K562 (cell line): ENCODE data around the gene MS4A7. TPM values are rescaled to one million over a fixed set of nuclear protein-coding genes. Genes with fewer than 3 reads are reported as not detected.

Source experiments
- ATAC-seq: fragments of 200-7000 bp; cut with Tn5 transposase; 3 replicates; pipeline ENCODE4 v1.9.1; 2020; ENCODE audit warnings: moderate library complexity
- BruUV-seq: library from RNA; stranded (reverse); fragments of 400-500 nt; replicated peaks from 2 replicates; lab custom pipeline; 2021; lab: Mats Ljungman, UMichigan
- CTCF ChIA-PET: fragments of 300-600 bp; formaldehyde crosslinking; extraction: SDS; loops from one replicate; lab custom pipeline; 2021; ENCODE audit warnings: low intra/inter-chr PET ratio; lab: Yijun Ruan, JAX
- POLR2A ChIA-PET: fragments of 300-600, 350-650 bp; sonication (Branson Sonifier 250); formaldehyde crosslinking; extraction: SDS; loops from one replicate; lab custom pipeline; 2021; ENCODE audit warnings: antibody characterized with exemption, inconsistent platforms; lab: Yijun Ruan, JAX
- DNase-seq, 4 experiments: peaks; one replicate each; pipeline versions ENCODE4 v3.0.0 to v3.0.0-alpha.2; 2011 to 2018; ENCODE audit warnings: low spot score in 3 of 4, mixed read lengths in 3 of 4; ENCODE audit errors: extremely low read depth in 1 of 4
- FAIRE-seq: peaks from 2 replicates; lab custom pipeline; 2011; peaks lifted over from hg19 to GRCh38; lab: Jason Lieb, UNC
- H2AFZ ChIP-seq: 2 replicates; pipeline ENCODE4 v1.6.0; 2011; ENCODE audit warnings: low read depth, low read length, control low read depth, inconsistent platforms
- H3K27ac ChIP-seq: fragments of 200-600 bp; 3 replicates; pipeline ENCODE4 v1.8.0; 2011; ENCODE audit warnings: low read depth, mild to moderate bottlenecking, control low read depth, inconsistent platforms, low read length, moderate library complexity, mixed read lengths; ENCODE audit errors: extremely low read depth
- H3K27me3 ChIP-seq, 2 experiments: fragments of 300-600 bp in 1 of 2; 2 replicates in 1 of 2; 3 replicates in 1 of 2; pipeline versions ENCODE4 v1.6.0 to v1.8.0; 2011; ENCODE audit warnings: inconsistent platforms in 2 of 2, low read length in 2 of 2, mild to moderate bottlenecking in 1 of 2, mixed read lengths in 1 of 2, moderate library complexity in 1 of 2; ENCODE audit not compliant: control insufficient read depth in 2 of 2, insufficient read depth in 2 of 2
- H3K36me3 ChIP-seq: fragments of 300-600 bp; 3 replicates; pipeline ENCODE4 v1.8.0; 2011; ENCODE audit warnings: mild to moderate bottlenecking, low read length, inconsistent platforms; ENCODE audit not compliant: control insufficient read depth, insufficient read depth
- H3K4me1 ChIP-seq, 2 experiments: fragments of 200-600 bp in 1 of 2; replicated peaks in 1 of 2; 2 replicates in 1 of 2; 3 replicates in 1 of 2; pipeline versions ENCODE4 v1.5.1 to v1.8.0; 2011; ENCODE audit warnings: inconsistent platforms in 2 of 2, low read length in 2 of 2, mild to moderate bottlenecking in 1 of 2, mixed read lengths in 1 of 2, moderate library complexity in 1 of 2; ENCODE audit not compliant: control insufficient read depth in 2 of 2, insufficient read depth in 2 of 2
- H3K4me2 ChIP-seq: 2 replicates; pipeline ENCODE4 v1.6.1; 2011; ENCODE audit warnings: low read length, control low read depth, inconsistent platforms, mixed read lengths; ENCODE audit not compliant: insufficient read depth
- H3K4me3 ChIP-seq: fragments of 200-600 bp; sonication (generic), shearing (Covaris generic); 2 replicates; pipeline ENCODE4 v1.5.1; 2016; ENCODE audit warnings: control low read depth, inconsistent platforms
- H3K79me2 ChIP-seq: fragments of 200-600 bp; 3 replicates; pipeline ENCODE4 v1.8.0; 2011; ENCODE audit warnings: low read length, inconsistent platforms; ENCODE audit not compliant: control insufficient read depth, insufficient read depth
- H3K9ac ChIP-seq, 2 experiments: 2 replicates each; pipeline versions ENCODE4 v1.6.0 to v1.6.1; 2011; ENCODE audit warnings: low read depth in 2 of 2, low read length in 2 of 2, control low read depth in 1 of 2, inconsistent platforms in 1 of 2, mild to moderate bottlenecking in 1 of 2, mixed read lengths in 1 of 2; ENCODE audit not compliant: insufficient read depth in 1 of 2
- H3K9me1 ChIP-seq: one replicate; pipeline ENCODE4 v1.6.0; 2011; ENCODE audit warnings: inconsistent platforms, mild to moderate bottlenecking, low read length, moderate library complexity; ENCODE audit not compliant: control insufficient read depth, insufficient read depth
- H3K9me3 ChIP-seq: replicated peaks from 2 replicates; pipeline ENCODE4 v1.5.1; 2011; ENCODE audit warnings: low read depth, low read length, inconsistent platforms; ENCODE audit not compliant: control insufficient read depth, insufficient read depth
- H4K20me1 ChIP-seq: replicated peaks from 2 replicates; pipeline ENCODE4 v1.6.1; 2011; ENCODE audit warnings: low read length, inconsistent platforms, mixed read lengths; ENCODE audit not compliant: control insufficient read depth, insufficient read depth
- ARHGAP35 ChIP-seq: fragments of 450-650 bp; IDR thresholded peaks from 2 replicates; pipeline ENCODE4 v1.6.1; 2018; ENCODE audit not compliant: partially characterized antibody
- BCL6 ChIP-seq: fragments of 250-450 bp; sonication (Bioruptor Pico); IDR thresholded peaks from 2 replicates; pipeline ENCODE4 v1.4.0; 2020
- CBX8 ChIP-seq: fragments of 200-600 bp; sonication (generic); IDR thresholded peaks from 2 replicates; pipeline ENCODE4 v1.6.1; 2012; ENCODE audit warnings: borderline replicate concordance, mixed run types, low read depth, mild to moderate bottlenecking, moderate library complexity, mixed read lengths, low read length, control low read depth, inconsistent platforms; ENCODE audit not compliant: poor library complexity, severe bottlenecking; ENCODE audit errors: extremely low read depth
- FUS ChIP-seq: fragments of 200-400 bp; formaldehyde crosslinking; optimal IDR thresholded peaks from 2 replicates; pipeline ENCODE3; 2017; ENCODE audit warnings: low read depth, low read length
- HMGN3 ChIP-seq: IDR thresholded peaks from 2 replicates; pipeline ENCODE4 v1.6.1; 2011; ENCODE audit warnings: borderline replicate concordance, low read depth, mild to moderate bottlenecking, mixed read lengths, low read length; ENCODE audit not compliant: insufficient read length; ENCODE audit errors: extremely low read depth
- LARP7 ChIP-seq: fragments of 450-650 bp; IDR thresholded peaks from 2 replicates; pipeline ENCODE4 v1.6.1; 2016
- MCM5 ChIP-seq: fragments of 450-650 bp; IDR thresholded peaks from 2 replicates; pipeline ENCODE4 v1.6.1; 2016; ENCODE audit warnings: low read depth
- TBL1XR1 ChIP-seq, 2 experiments: IDR thresholded peaks; 2 replicates each; pipeline ENCODE4 v1.6.1; 2012; ENCODE audit warnings: improper control_type of control experiment in 2 of 2, low read length in 2 of 2, mild to moderate bottlenecking in 1 of 2
- ZNF444 ChIP-seq: fragments of 250-450 bp; sonication (Bioruptor Pico); IDR thresholded peaks from 2 replicates; pipeline ENCODE4 v1.4.0; 2020; ENCODE audit warnings: mild to moderate bottlenecking, moderate library complexity
- ZNF696 ChIP-seq: fragments of 250-450 bp; sonication (Bioruptor Pico); conservative IDR thresholded peaks from 2 replicates; pipeline ENCODE4 v1.4.0; 2020; ENCODE audit warnings: mild to moderate bottlenecking, moderate library complexity
- WGBS: fragments of 100-300 bp; shearing (Covaris generic); methylation state at CpG from one replicate; pipeline ENCODE4 v1.1.6; 2016; ENCODE audit warnings: low coverage, mixed read lengths; ENCODE audit not compliant: insufficient coverage; ENCODE audit errors: missing lambda C conversion rate; 5-methylcytosine and 5-hydroxymethylcytosine counted together
- in situ Hi-C: fragments of 300-500 bp; cut with MboI; formaldehyde crosslinking; loops from 4 replicates; pipeline ENCODE4 v1.15.0; 2018; ENCODE audit warnings: inconsistent platforms, mixed read lengths
- intact Hi-C: fragments of 100-400 bp; cut with micrococcal nuclease; formaldehyde crosslinking; loops from 2 replicates; pipeline ENCODE4 v1.14.2; 2022
- polyA plus RNA-seq, 8 experiments: library from polyadenylated mRNA; depleted of rRNA in 4 of 8; stranded (reverse) in 5 of 8; unstranded in 3 of 8; fragments of >200 nt; fragmentation: Nextera tagmentation in 2 of 8; fragmentation: Illumina TruSeq in 1 of 8; extraction: Ambion mirVana in 2 of 8; extraction: Trizol in 1 of 8; gene quantifications; 2 replicates each; pipeline versions ENCODE4 v1.2.1 to v1.2.3, GENCODE V29; 2011 to 2014; ENCODE audit warnings: inconsistent platforms in 1 of 8, missing spikeins in 1 of 8
- total RNA-seq, 7 experiments: library from RNA; depleted of rRNA in 6 of 7; stranded (reverse); fragments of >200 nt in 6 of 7; fragmentation: Illumina TruSeq in 2 of 7; extraction: Trizol in 2 of 7; gene quantifications; 2 replicates each; pipeline versions ENCODE4 v1.2.1 to v1.2.3, GENCODE V29; 2011 to 2021; ENCODE audit warnings: low replicate concordance in 1 of 7
- TF ChIP-seq, protein P1 (sequence below): fragments of 450-650 bp; IDR thresholded peaks from 2 replicates; pipeline ENCODE4 v1.6.1; 2018; ENCODE audit not compliant: partially characterized antibody

The MS4A7 gene
- total and polyA plus RNA-seq, 9 of the 15 experiments (the other 6 are each of a cell fraction or from before 2014, with no cell fraction given) = not detected

DNA sequence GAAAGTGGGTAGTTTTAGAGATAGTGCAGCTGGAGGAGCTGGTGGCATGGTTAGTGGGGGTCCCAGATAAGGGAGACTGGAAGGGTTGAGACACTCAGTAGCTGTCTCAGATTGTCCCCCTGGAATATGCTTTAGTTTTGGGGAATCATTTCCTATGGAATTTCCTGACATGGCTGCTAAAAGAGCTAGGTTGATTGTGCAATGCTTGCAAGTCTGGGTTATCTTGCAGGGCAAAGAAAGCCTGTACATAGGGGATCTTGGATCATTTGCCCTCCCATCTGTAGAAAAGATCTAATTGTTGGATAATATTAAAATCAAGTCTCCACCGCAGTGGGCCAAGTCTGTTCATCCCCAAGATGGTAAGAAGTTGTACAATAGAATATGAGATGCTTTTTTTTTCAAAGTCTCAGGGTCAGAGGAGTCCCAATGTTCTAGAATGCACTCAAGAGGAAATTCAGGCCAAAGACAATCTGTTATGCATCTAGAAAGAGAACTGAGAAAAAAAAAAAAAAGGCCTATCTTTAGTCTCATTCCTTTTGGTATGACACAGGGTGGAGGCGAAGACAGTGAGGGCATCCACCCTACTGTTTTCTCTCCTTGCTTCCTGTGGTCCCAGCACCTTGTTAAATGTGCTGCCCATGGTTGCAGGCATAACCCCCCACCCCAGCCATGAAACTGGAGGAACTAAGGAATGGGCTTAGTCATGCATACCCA, 31.1 kb upstream of the MS4A7 start:
- Histone ChIP-seq H3K9ac (no peak overlapping the region), H3K4me2 (no peak overlapping the region), H4K20me1 (no peaks in the 10 kb centered on the region), H3K4me1 (no peaks in the 10 kb centered on the region), H3K27ac (no peak overlapping the region), H3K9me3 (no peaks in the 10 kb centered on the region), H3K9me1 (no peaks in the 10 kb centered on the region), H2AFZ (no peak overlapping the region), H3K4me3 (no peak overlapping the region), H3K79me2 (no peaks in the 10 kb centered on the region), H3K36me3 (no peaks in the 10 kb centered on the region), H3K27me3 (no peaks in the 10 kb centered on the region)
- TF ChIP-seq BCL6 (CRISPR knock-in tag) (no peak), LARP7 (no peak), MCM5 (no peak), ARHGAP35 (no peak), FUS (no peak), ZNF696 (CRISPR knock-in tag) (no peak), CBX8 (no peak), ZNF444 (CRISPR knock-in tag) (no peak), TBL1XR1 (IDR thresholded peaks at IDR 0.05; ENCODE audit: low read length in 2 of 2) (no peak), HMGN3 (no peak)
- TF ChIP-seq, protein P1, sequence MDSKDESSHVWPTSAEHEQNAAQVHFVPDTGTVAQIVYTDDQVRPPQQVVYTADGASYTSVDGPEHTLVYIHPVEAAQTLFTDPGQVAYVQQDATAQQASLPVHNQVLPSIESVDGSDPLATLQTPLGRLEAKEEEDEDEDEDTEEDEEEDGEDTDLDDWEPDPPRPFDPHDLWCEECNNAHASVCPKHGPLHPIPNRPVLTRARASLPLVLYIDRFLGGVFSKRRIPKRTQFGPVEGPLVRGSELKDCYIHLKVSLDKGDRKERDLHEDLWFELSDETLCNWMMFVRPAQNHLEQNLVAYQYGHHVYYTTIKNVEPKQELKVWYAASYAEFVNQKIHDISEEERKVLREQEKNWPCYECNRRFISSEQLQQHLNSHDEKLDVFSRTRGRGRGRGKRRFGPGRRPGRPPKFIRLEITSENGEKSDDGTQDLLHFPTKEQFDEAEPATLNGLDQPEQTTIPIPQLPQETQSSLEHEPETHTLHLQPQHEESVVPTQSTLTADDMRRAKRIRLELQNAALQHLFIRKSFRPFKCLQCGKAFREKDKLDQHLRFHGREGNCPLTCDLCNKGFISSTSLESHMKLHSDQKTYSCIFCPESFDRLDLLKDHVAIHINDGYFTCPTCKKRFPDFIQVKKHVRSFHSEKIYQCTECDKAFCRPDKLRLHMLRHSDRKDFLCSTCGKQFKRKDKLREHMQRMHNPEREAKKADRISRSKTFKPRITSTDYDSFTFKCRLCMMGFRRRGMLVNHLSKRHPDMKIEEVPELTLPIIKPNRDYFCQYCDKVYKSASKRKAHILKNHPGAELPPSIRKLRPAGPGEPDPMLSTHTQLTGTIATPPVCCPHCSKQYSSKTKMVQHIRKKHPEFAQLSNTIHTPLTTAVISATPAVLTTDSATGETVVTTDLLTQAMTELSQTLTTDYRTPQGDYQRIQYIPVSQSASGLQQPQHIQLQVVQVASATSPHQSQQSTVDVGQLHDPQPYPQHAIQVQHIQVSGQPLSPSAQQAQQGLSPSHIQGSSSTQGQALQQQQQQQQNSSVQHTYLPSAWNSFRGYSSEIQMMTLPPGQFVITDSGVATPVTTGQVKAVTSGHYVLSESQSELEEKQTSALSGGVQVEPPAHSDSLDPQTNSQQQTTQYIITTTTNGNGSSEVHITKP = no peak
- in situ Hi-C loops = no loop called here
- CTCF ChIA-PET = no interaction called here
- ATAC-seq = no peak
- no TSS peak for BruUV-seq
- DNase-seq = no peak
- FAIRE-seq = no peak
- 0% methylated on average over 2 of the region's 2 CpGs for WGBS
- POLR2A ChIA-PET = no interaction called here
- intact Hi-C loops = no loop called here
